ENCODE measurements around the gene CD83. TPM values are rescaled to one million over a fixed set of nuclear protein-coding genes. Genes with fewer than 3 reads are reported as not detected.
"Not testable (repeated sequence)": the region's sequence is repeated elsewhere in the genome, so short reads cannot be mapped to it uniquely, and the experiment has no call there.

Gene CD83
- total RNA-seq, 2 experiments from 2014 or later = 8.7 to 10.3 TPM

DNA sequence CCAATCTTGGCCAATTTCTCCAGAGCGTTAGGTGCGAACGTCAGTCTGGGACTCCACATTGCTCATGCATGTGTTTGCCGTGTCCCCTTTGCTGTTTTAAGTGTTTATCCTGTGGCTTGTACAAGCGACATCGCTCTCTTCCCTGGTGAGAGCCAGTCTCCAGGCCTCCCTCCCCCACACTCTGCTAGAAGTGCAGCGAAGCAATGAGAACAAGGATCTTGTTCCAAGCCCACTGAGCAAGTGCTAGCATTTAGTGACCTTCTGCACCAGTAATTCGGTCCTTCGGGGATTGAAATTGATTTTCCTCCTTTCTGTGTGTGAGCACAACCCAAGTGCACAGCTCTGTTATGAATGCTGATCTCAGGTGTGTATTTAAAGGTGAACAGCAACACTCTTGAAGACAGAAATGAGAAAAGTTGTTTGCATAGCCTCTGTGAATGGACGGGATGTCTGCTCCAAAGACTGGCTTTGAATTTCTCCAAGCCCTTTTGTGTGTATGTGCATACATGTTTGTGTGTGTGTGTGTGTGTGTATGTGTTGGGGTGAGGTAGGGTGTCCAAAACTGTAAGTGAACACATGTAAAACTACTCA lies 29.0 kb downstream of the CD83 start:
- ChIA-PET CTCF (interaction anchor here (0.6 kb wide), 1 partner anchor 324 kb away, joined by 4 read pairs; no protein-coding TSS in a partner anchor), POLR2A (interaction anchor here (0.6 kb wide), 1 partner anchor 339 kb away, joined by 3 read pairs; no protein-coding TSS in a partner anchor)
- H3K36me3 Mint-ChIP-seq (ENCODE audit: low read depth) = no peaks in the 10 kb centered on the region
- H3K4me3 Mint-ChIP-seq = no peak overlapping the region
- no peak for DNase-seq
- H3K4me1 Mint-ChIP-seq = peaks cover 9% of the 10 kb centered on the region
- H3K9me3 Mint-ChIP-seq = no peaks in the 10 kb centered on the region
- H3K27me3 Mint-ChIP-seq = no peaks in the 10 kb centered on the region
- H3K27ac Mint-ChIP-seq = no peak overlapping the region

DNA sequence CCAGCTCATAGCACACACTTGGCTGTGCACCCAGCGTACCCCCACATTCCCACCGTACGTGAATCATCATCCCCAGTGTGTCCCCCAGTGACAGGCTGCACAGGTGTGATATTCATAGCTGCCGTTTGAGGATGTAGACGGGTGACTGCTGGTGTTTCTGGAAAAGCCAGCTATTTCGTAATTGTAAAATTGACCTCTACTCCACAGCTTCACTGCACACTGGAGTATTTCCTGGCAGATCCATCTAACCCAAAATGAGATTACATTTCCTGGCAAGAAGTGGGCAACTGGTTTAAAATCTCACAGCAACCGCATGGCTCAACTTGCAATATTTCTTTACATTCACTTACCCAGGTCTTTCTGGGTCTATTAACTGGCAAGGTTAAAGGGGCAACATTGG lies 30.3 kb downstream of the CD83 start:
- H3K4me1 Mint-ChIP-seq = peaks cover 9% of the 10 kb centered on the region
- no peaks in the 10 kb centered on the region for H3K27me3 Mint-ChIP-seq
- H3K9me3 Mint-ChIP-seq = no peaks in the 10 kb centered on the region
- DNase-seq = no peak
- H3K4me3 Mint-ChIP-seq = no peak overlapping the region
- CTCF ChIA-PET = interaction anchor here (0.8 kb wide), 1 partner anchor 10 kb away, joined by 3 read pairs; no protein-coding TSS in a partner anchor
- POLR2A ChIA-PET = no interaction called here
- H3K27ac Mint-ChIP-seq = no peak overlapping the region
- H3K36me3 Mint-ChIP-seq (ENCODE audit: low read depth) = no peaks in the 10 kb centered on the region

DNA sequence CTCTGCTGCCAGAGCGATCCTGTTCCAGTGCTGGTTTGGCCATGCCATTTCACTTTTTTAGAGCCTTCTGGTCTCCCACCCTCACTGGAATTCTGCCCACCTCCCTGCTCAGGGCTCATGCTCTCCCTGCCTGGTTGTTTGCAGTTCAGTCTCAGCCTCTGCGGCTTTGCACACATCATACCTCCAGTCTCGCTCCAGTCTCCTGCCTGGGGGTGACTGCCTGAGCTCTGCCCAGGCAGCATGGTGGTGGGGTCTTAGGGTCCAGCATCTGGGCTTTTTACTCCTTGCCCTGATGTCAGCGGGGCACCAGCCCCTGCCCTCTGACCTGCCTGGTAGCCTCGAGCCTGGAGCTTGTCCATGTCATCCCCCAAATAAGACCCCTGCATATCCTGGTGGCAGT lies 30.9 kb downstream of the CD83 start:
- no peaks in the 10 kb centered on the region for H3K27me3 Mint-ChIP-seq
- H3K36me3 Mint-ChIP-seq (ENCODE audit: low read depth) = no peaks in the 10 kb centered on the region
- ChIA-PET POLR2A (no interaction called here), CTCF (interaction anchor here (0.8 to 1.7 kb wide), 2 partner anchors 9 to 10 kb away, joined by 3 read pairs; no protein-coding TSS in a partner anchor)
- no peak overlapping the region for H3K4me3 Mint-ChIP-seq
- H3K27ac Mint-ChIP-seq = no peak overlapping the region
- H3K9me3 Mint-ChIP-seq = no peaks in the 10 kb centered on the region
- peaks cover 9% of the 10 kb centered on the region for H3K4me1 Mint-ChIP-seq
- no peak for DNase-seq

DNA sequence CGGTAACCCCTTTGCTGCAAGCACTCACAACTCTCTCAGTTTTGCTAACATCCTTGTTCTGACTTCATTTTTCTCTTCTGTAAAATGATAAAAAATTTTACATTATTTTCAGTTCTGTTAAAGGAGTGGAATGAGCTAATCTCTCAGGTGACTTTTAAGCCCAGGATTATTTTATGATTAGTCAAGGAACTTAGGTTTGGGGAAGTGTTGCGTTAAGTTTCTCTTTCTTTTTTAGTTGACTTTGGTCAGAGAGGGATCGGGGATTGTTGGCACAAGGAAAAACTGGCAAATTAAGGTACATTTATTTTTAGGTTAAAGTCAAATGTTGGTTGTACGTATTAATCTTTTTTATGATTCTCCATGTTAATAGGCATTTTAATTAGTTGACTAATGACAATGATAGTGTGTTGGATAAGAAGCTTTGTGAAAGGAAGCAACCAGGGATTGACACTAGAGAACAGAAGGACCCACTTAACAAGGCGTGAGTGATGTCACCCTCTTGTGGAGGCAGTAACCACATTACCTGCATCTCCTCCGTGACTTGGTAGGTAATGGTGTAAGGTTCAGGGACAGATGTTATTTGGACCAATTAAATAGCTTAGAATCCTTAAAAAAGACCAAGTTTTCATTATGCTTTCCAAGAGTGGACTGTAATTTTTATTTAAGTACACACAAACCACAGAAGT lies 31.6 kb downstream of the CD83 start:
- CTCF ChIA-PET = interaction anchor here (1.7 kb wide), 1 partner anchor 10 kb away, joined by 3 read pairs; no protein-coding TSS in a partner anchor
- no peaks in the 10 kb centered on the region for H3K27me3 Mint-ChIP-seq

DNA sequence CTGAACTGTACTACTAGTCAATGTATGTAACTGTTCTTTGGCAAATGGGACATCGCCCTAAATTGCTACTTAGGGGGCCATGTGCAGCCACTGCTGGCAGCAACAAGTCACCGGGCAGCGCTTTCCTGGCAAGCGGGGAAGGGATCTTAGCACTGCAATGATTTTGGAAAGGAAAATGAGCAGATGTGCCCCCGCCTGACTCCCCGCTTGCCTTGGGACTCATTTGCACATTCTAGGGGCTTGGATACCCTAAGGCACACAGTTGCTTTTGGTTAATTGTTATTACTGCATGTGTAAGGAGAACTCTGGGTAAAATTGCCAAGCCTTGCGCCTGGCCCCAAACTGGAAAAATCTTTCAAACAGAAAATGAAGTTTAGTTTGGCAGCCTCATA lies 32.2 kb downstream of the CD83 start:
- H3K27ac Mint-ChIP-seq = no peak overlapping the region
- no peak overlapping the region for H3K4me3 Mint-ChIP-seq
- DNase-seq = no peak
- H3K36me3 Mint-ChIP-seq (ENCODE audit: low read depth) = no peaks in the 10 kb centered on the region
- H3K27me3 Mint-ChIP-seq = no peaks in the 10 kb centered on the region
- H3K9me3 Mint-ChIP-seq = no peaks in the 10 kb centered on the region
- peaks cover 7% of the 10 kb centered on the region for H3K4me1 Mint-ChIP-seq
- ChIA-PET CTCF (interaction anchor here (0.6 to 1.7 kb wide), 2 partner anchors 10 to 83 kb away, joined by 3 to 4 read pairs; no protein-coding TSS in a partner anchor), POLR2A (no interaction called here)

More for the DNA sequence above, 31.6 kb downstream of the CD83 start:
- no peaks in the 10 kb centered on the region for H3K36me3 Mint-ChIP-seq (ENCODE audit: low read depth)
- no peak for DNase-seq
- H3K4me3 Mint-ChIP-seq = no peak overlapping the region
- H3K27ac Mint-ChIP-seq = no peak overlapping the region
- no peaks in the 10 kb centered on the region for H3K9me3 Mint-ChIP-seq
- POLR2A ChIA-PET = no interaction called here
- H3K4me1 Mint-ChIP-seq = peaks cover 9% of the 10 kb centered on the region

DNA sequence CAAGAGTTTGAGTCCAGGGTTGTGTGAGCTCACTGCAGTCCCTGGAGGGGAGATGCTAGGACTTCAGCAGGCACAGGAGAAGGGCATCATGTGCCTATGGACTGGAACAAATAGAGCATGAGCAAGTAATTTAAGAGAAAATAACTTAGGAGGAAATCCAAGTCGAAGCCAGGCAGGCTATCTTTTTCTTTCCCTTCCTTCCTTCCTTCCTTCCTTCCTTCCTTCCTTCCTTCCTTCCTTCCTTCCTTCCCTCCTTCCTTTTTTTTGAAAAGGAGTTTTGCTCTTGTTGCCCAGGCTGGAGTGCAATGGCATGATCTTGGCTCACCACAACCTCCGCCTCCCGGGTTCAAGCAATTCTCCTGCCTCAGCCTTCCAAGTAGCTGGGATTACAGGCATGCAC lies 33.7 kb downstream of the CD83 start:
- DNase-seq; H3K27me3 Mint-ChIP-seq; H3K4me3 Mint-ChIP-seq; H3K27ac Mint-ChIP-seq; CTCF ChIA-PET; H3K36me3 Mint-ChIP-seq (ENCODE audit: low read depth); POLR2A ChIA-PET; H3K4me1 Mint-ChIP-seq; H3K9me3 Mint-ChIP-seq: not testable (repeated sequence)

DNA sequence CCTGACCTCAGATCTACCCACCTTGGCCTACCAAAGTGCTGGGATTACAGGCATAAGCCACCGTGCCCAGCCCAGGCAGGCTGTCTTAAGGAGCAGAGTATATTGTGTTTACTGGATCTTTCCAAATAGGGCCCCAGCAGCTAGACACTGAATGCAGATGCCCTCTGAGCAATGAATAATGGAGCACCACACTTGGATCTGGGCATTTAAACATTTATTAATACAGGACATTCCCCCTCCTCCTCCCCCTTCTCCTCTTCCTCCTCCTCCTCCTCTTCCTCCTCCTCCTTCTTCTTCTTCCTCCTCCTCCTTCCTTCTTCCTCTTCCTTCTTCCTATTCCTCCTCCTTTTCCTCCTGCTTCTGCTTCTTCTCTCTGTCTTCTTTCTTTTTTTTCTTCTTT lies 34.2 kb downstream of the CD83 start:
- no peak overlapping the region for H3K4me3 Mint-ChIP-seq
- peaks cover 5% of the 10 kb centered on the region for H3K4me1 Mint-ChIP-seq
- H3K9me3 Mint-ChIP-seq = no peaks in the 10 kb centered on the region
- CTCF ChIA-PET = interaction anchor here (0.7 kb wide), 1 partner anchor 219 kb away, joined by 3 read pairs; no protein-coding TSS in a partner anchor
- no peak overlapping the region for H3K27ac Mint-ChIP-seq
- POLR2A ChIA-PET = no interaction called here
- H3K36me3 Mint-ChIP-seq (ENCODE audit: low read depth) = no peaks in the 10 kb centered on the region
- DNase-seq = no peak
- peaks cover 1% of the 10 kb centered on the region for H3K27me3 Mint-ChIP-seq

DNA sequence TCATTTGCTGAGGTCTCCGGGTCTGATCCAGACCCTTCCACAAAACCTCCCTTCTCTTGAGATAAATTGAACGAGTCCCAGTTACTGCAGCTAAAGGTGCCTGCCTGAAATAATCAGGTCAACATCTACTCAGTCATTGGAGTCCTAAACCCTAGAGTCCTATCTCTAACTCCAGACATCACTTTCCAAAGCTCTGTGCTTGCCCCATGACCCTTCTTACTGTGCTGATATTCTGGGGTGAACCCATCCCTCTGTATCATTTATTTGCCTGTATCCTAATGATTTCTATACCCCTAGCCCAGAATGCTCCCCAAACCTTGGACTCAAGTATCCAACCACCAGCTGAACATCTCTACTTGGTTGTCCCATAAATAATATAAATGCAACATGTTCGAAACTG lies 35.7 kb downstream of the CD83 start:
- POLR2A ChIA-PET = no interaction called here

DNA sequence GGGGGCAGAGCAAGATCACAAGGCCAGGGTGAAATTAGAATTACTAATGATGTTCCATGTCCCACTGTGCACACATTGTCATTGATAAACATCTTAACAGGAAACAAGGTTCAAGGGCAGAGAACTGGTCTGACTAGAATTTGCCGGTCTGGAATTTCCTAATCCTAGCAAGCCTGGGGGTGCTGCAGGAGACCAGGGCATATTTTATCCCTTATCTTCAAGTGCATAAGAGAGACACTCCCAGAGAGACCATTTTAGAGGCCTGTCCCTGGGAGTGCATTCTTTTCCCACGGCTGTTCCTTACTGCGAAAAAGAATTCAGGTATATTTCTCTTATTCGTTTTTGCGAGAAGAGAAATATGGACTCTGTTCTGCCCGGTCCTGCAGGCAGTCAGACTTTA lies 41.5 kb downstream of the CD83 start:
- Mint-ChIP-seq H3K4me3 (no peak overlapping the region), H3K27ac (no peak overlapping the region), H3K9me3 (peaks cover 5% of the 10 kb centered on the region), H3K36me3 (ENCODE audit: low read depth) (no peaks in the 10 kb centered on the region), H3K27me3 (peaks cover 3% of the 10 kb centered on the region), H3K4me1 (no peaks in the 10 kb centered on the region)
- CTCF ChIA-PET = no interaction called here
- POLR2A ChIA-PET = no interaction called here
- no peak for DNase-seq

More for the DNA sequence above, 35.7 kb downstream of the CD83 start:
- Mint-ChIP-seq H3K27me3 (peaks cover 1% of the 10 kb centered on the region), H3K4me1 (peaks cover 5% of the 10 kb centered on the region), H3K27ac (no peak overlapping the region), H3K9me3 (no peaks in the 10 kb centered on the region), H3K36me3 (ENCODE audit: low read depth) (no peaks in the 10 kb centered on the region), H3K4me3 (no peak overlapping the region)
- DNase-seq = no peak
- CTCF ChIA-PET = interaction anchor here (0.7 kb wide), 1 partner anchor 15 kb away, joined by 3 read pairs; no protein-coding TSS in a partner anchor

DNA sequence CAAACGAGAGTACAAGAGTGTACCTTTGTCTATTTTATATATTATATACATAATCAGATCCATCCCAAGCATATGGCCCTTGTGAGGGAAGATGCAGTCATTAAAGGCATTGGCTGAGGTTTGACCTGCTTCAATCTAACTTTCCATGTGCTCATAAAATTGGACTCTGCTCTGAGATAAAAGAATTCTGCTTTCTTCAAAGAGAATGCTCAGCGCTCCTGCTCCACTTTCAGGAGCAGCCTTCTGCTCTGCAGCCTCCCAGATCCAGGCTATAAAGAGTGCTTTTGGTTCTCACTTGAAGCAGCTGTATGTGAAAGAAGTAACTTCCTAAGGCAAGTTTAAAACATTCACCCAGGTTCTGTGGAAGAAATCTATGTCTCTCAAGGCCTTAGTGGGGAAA lies 45.3 kb downstream of the CD83 start:
- Mint-ChIP-seq H3K36me3 (ENCODE audit: low read depth) (no peaks in the 10 kb centered on the region), H3K27me3 (peaks cover 2% of the 10 kb centered on the region), H3K9me3 (peaks cover 5% of the 10 kb centered on the region), H3K4me1 (no peaks in the 10 kb centered on the region), H3K4me3 (no peak overlapping the region), H3K27ac (no peak overlapping the region)
- ChIA-PET POLR2A (no interaction called here), CTCF (no interaction called here)
- DNase-seq = no peak

DNA sequence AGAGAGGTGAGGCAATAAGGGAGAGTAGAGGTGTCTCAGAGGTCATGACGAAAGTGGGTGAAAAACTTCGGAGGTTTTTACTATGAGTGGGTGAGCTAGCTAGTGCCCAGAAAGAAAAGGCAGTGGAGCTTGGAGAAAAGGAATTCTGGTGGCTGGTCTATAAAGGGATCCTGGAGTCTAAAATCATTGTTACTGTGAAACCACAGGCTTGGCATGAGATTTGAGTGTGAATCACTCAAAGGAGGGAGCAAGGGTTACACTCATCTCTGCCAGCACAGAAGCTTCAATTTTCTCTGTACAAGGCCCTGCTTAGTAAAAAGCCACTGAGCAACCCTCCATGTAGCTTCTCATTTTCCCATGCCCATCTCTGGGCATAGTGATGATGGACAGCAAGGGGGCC lies 47.5 kb downstream of the CD83 start:
- DNase-seq = no peak
- ChIA-PET POLR2A (no interaction called here), CTCF (interaction anchor here (0.5 kb wide), 1 partner anchor 1003 kb away, joined by 3 read pairs; no protein-coding TSS in a partner anchor)
- no peak overlapping the region for H3K4me3 Mint-ChIP-seq
- no peak overlapping the region for H3K27ac Mint-ChIP-seq
- H3K27me3 Mint-ChIP-seq = peaks cover 2% of the 10 kb centered on the region
- no peaks in the 10 kb centered on the region for H3K4me1 Mint-ChIP-seq
- no peaks in the 10 kb centered on the region for H3K36me3 Mint-ChIP-seq (ENCODE audit: low read depth)
- peaks cover 18% of the 10 kb centered on the region for H3K9me3 Mint-ChIP-seq

DNA sequence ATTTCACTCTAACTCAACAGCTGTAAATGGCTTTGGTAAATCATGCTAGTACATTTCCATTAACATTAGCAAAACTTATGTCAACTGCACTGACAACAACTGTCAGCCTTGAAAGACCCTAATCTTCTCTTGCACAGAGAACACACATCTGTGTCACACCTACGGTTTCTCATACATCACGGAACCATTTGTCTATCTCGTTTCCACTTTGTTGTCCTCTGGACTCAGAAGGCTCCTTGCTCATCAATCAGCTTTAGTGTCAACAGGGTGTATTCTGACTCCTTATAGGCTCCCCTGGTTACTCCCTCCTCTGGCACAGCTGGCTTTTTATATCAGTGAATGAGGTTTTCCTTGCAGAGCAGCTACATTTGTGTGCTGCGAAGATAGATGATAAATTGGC lies 49.3 kb downstream of the CD83 start:
- peaks cover 2% of the 10 kb centered on the region for H3K27me3 Mint-ChIP-seq

DNA sequence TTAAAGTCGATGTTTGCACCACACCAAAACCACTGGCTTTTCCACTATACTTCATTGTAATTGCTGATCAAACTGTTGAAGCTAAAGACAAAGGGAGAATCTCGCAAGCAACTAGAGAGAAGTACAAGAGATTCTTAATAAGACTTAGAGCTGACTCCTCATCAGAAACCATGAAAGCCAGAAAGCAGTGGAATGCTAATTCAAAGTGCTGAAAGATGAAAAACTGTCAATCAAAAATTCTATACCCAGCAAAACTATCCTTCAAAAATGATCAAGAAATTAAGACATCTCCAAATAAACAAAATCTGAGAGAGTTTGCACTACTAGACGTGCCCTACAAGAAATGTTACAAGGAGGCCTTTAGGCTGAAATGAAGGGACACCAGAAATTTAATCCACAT lies 52.6 kb downstream of the CD83 start:
- CTCF ChIA-PET = interaction anchor here (1.7 kb wide), 1 partner anchor 10 kb away, joined by 4 read pairs; no protein-coding TSS in a partner anchor
- H3K4me1 Mint-ChIP-seq = peaks cover 8% of the 10 kb centered on the region

More for the DNA sequence above, 49.3 kb downstream of the CD83 start:
- Mint-ChIP-seq H3K4me3 (no peak overlapping the region), H3K36me3 (ENCODE audit: low read depth) (no peaks in the 10 kb centered on the region), H3K27ac (no peak overlapping the region), H3K9me3 (peaks cover 29% of the 10 kb centered on the region), H3K4me1 (no peaks in the 10 kb centered on the region)
- POLR2A ChIA-PET = no interaction called here
- DNase-seq = no peak
- CTCF ChIA-PET = no interaction called here

More for the DNA sequence above, 52.6 kb downstream of the CD83 start:
- POLR2A ChIA-PET = no interaction called here
- H3K4me3 Mint-ChIP-seq = no peak overlapping the region
- no peak overlapping the region for H3K27ac Mint-ChIP-seq
- H3K9me3 Mint-ChIP-seq = peaks cover 33% of the 10 kb centered on the region
- DNase-seq = no peak
- H3K36me3 Mint-ChIP-seq (ENCODE audit: low read depth) = peaks cover 2% of the 10 kb centered on the region
- no peaks in the 10 kb centered on the region for H3K27me3 Mint-ChIP-seq

Data from activated CD4-positive, alpha-beta T cell treated with anti-CD3 and anti-CD28 coated beads, Interleukin-2, amount 10 ng/mL, durations not matched to agents 7 days and 5 days (primary cell).